GM10266 (cell line): ENCODE results near the gene NAA80.

ENCODE experiments used
- DNase-seq: peaks from one replicate; pipeline ENCODE4 v3.0.0; 2012; ENCODE audit errors: extremely low spot score
- CTCF ChIP-seq: IDR thresholded peaks from 2 replicates; pipeline ENCODE4 v1.5.1; 2012; ENCODE audit warnings: mild to moderate bottlenecking, low read depth; ENCODE audit not compliant: control insufficient read depth, insufficient read depth; ENCODE audit errors: missing control alignments

Gene NAA80

GRCh38 chr3:50297384-50297775, 1.8 kb downstream of the NAA80 start:
- TF ChIP-seq CTCF: no peak
- DNase-seq: no peak

- TF ChIP-seq CTCF: no peak
- DNase-seq: no peak
These were observed 2.4 kb downstream of the NAA80 start for GRCh38 chr3:50296721-50297383.

GRCh38 chr3:50295553-50296431, 3.4 kb downstream of the NAA80 start:
- no peak for DNase-seq
- no peak for TF ChIP-seq CTCF

GRCh38 chr3:50294492-50295403, 4.5 kb downstream of the NAA80 start:
- DNase-seq: no peak
- no peak for TF ChIP-seq CTCF

GRCh38 chr3:50294089-50294488, 5.1 kb downstream of the NAA80 start:
- no peak for TF ChIP-seq CTCF
- no peak for DNase-seq

GRCh38 chr3:50293079-50293801, 6.0 kb downstream of the NAA80 start:
- no peak for DNase-seq
- TF ChIP-seq CTCF: no peak
